Esophagus muscularis mucosa (tissue), 3 donors: ENCODE results near the gene ZNF445.

ENCODE experiments used
- CTCF ChIP-seq, 3 experiments: fragments of 200-600 bp in 2 of 3; fragments of 450-650 bp in 1 of 3; sonication (generic) in 2 of 3; IDR thresholded peaks; one replicate each; pipeline ENCODE4 v1.5.1; 2017 to 2019; ENCODE audit warnings: antibody characterized with exemption in 3 of 3, mild to moderate bottlenecking in 2 of 3, moderate library complexity in 1 of 3
- POLR2AphosphoS5 ChIP-seq, 2 donors: sonication (generic); formaldehyde crosslinking; IDR thresholded peaks; one replicate each; pipeline ENCODE4 v1.6.1; 2017; ENCODE audit warnings: antibody characterized with exemption in 2 of 2

- TF ChIP-seq CTCF (IDR thresholded peaks at IDR 0.05) (no peak), POLR2AphosphoS5 (IDR thresholded peaks at IDR 0.05) (no peak)
These were observed 81.8 kb downstream of the ZNF445 start for GRCh38 chr3:44395714-44396113.
